GM23338 (cell line): ENCODE data around the gene TCP11L1. TPM values are rescaled to one million over a fixed set of nuclear protein-coding genes. Genes with fewer than 3 reads are reported as not detected.

ENCODE experiments used
- ATAC-seq: fragments of 200-7000 bp; cut with Tn5 transposase; 3 replicates; pipeline ENCODE4 v1.9.1; 2020
- DNase-seq: peaks from one replicate; pipeline ENCODE4 v3.0.0-alpha.2; 2015; ENCODE audit warnings: low spot score
- H2AFZ ChIP-seq: fragments of 200-600 bp; sonication (generic); 2 replicates; pipeline ENCODE4 v1.8.0; 2016; ENCODE audit warnings: antibody characterized with exemption, mild to moderate bottlenecking, moderate library complexity
- H3F3A ChIP-seq: fragments of 200-600 bp; sonication (generic); replicated peaks from 2 replicates; pipeline ENCODE4 v1.8.0; 2017; ENCODE audit warnings: antibody characterized with exemption, mixed run types, low read depth
- H3K27ac ChIP-seq: fragments of 200-600 bp; sonication (generic); 2 replicates; pipeline ENCODE4 v1.6.1; 2016; ENCODE audit warnings: low read depth
- H3K27me3 ChIP-seq: fragments of 200-600 bp; sonication (generic); 2 replicates; pipeline ENCODE4 v1.8.0; 2016; ENCODE audit warnings: mild to moderate bottlenecking, mixed run types, moderate library complexity; ENCODE audit not compliant: insufficient read depth
- H3K36me3 ChIP-seq: fragments of 200-600 bp; sonication (generic); 2 replicates; pipeline ENCODE4 v1.8.0; 2016; ENCODE audit warnings: mild to moderate bottlenecking; ENCODE audit not compliant: insufficient read depth
- H3K4me1 ChIP-seq: fragments of 200-600 bp; sonication (generic); 2 replicates; pipeline ENCODE4 v1.8.0; 2016; ENCODE audit warnings: mild to moderate bottlenecking, moderate library complexity; ENCODE audit not compliant: insufficient read depth
- H3K4me2 ChIP-seq: fragments of 200-600 bp; sonication (generic); 2 replicates; pipeline ENCODE4 v1.7.1; 2017; ENCODE audit warnings: mixed run types
- H3K4me3 ChIP-seq: fragments of 200-600 bp; sonication (generic); 2 replicates; pipeline ENCODE4 v1.6.1; 2016; ENCODE audit warnings: mixed run types
- H3K79me2 ChIP-seq: fragments of 200-600 bp; sonication (generic); replicated peaks from 2 replicates; pipeline ENCODE4 v1.8.0; 2017; ENCODE audit warnings: mild to moderate bottlenecking; ENCODE audit not compliant: insufficient read depth
- H3K9me2 ChIP-seq: fragments of 200-600 bp; sonication (generic); 2 replicates; pipeline ENCODE4 v1.8.0; 2017; ENCODE audit not compliant: insufficient read depth
- H4K20me1 ChIP-seq: fragments of 200-600 bp; sonication (generic); replicated peaks from 2 replicates; pipeline ENCODE4 v1.8.0; 2017; ENCODE audit warnings: mild to moderate bottlenecking; ENCODE audit not compliant: insufficient read depth
- H3K27ac Mint-ChIP-seq: 2 replicates; pipeline ENCODE4 v1.8.0; 2020; ENCODE audit warnings: inconsistent platforms, mild to moderate bottlenecking, moderate library complexity, mixed read lengths
- H3K27me3 Mint-ChIP-seq: 3 replicates; pipeline ENCODE4 v1.8.0; 2022; ENCODE audit warnings: low read depth, mild to moderate bottlenecking, moderate library complexity, mixed read lengths, inconsistent platforms; ENCODE audit not compliant: insufficient read depth, poor library complexity
- H3K36me3 Mint-ChIP-seq: 3 replicates; pipeline ENCODE4 v1.8.0; 2021; ENCODE audit warnings: low read depth, mild to moderate bottlenecking, inconsistent platforms, moderate library complexity, mixed read lengths
- H3K4me1 Mint-ChIP-seq: 3 replicates; pipeline ENCODE4 v1.8.0; 2020; ENCODE audit warnings: mild to moderate bottlenecking, inconsistent platforms, mixed read lengths
- H3K4me3 Mint-ChIP-seq: 3 replicates; pipeline ENCODE4 v1.8.0; 2021; ENCODE audit warnings: moderate library complexity, mild to moderate bottlenecking, inconsistent platforms, mixed read lengths
- H3K9me3 Mint-ChIP-seq: 3 replicates; pipeline ENCODE4 v1.8.0; 2020; ENCODE audit warnings: moderate library complexity, mild to moderate bottlenecking, inconsistent platforms, mixed read lengths
- CREB1 ChIP-seq: fragments of 250-450 bp; sonication (Bioruptor Pico); IDR thresholded peaks from 2 replicates; pipeline ENCODE4 v1.5.0; 2020; ENCODE audit warnings: low read depth, mild to moderate bottlenecking, moderate library complexity
- CTCF ChIP-seq, 2 experiments: fragments of 200-600 bp in 1 of 2; sonication (generic) in 1 of 2; conservative IDR thresholded peaks; 2 replicates each; pipeline versions ENCODE4 v1.5.1 to v1.6.1; 2016 to 2017; ENCODE audit warnings: antibody characterized with exemption in 2 of 2, low read depth in 2 of 2, mild to moderate bottlenecking in 2 of 2, moderate library complexity in 1 of 2
- ETS1 ChIP-seq: IDR thresholded peaks from 2 replicates; pipeline ENCODE4 v1.6.1; 2016; ENCODE audit warnings: antibody characterized with exemption
- EZH2phosphoT487 ChIP-seq: fragments of 200-600 bp; sonication (generic); IDR thresholded peaks from one replicate; pipeline ENCODE4 v1.8.1; 2018; ENCODE audit warnings: antibody characterized with exemption; ENCODE audit not compliant: unreplicated experiment
- JUNB ChIP-seq: IDR thresholded peaks from one replicate; pipeline ENCODE4 v1.6.1; 2016; ENCODE audit warnings: antibody characterized with exemption; ENCODE audit not compliant: unreplicated experiment
- NANOG ChIP-seq: IDR thresholded peaks from 2 replicates; pipeline ENCODE4 v1.6.1; 2016; ENCODE audit warnings: antibody characterized with exemption, borderline replicate concordance
- REST ChIP-seq: IDR thresholded peaks from one replicate; pipeline ENCODE4 v1.6.1; 2018; ENCODE audit warnings: antibody characterized with exemption; ENCODE audit not compliant: unreplicated experiment
- STAT1 ChIP-seq: IDR thresholded peaks from one replicate; pipeline ENCODE4 v1.6.1; 2016; ENCODE audit warnings: antibody characterized with exemption; ENCODE audit not compliant: unreplicated experiment
- ZNF331 ChIP-seq: fragments of 250-450 bp; sonication (Bioruptor Pico); IDR thresholded peaks from 2 replicates; pipeline ENCODE4 v1.5.0; 2020; ENCODE audit warnings: low read depth, mild to moderate bottlenecking, moderate library complexity
- ZNF462 ChIP-seq: fragments of 250-450 bp; sonication (Bioruptor Pico); IDR thresholded peaks from 2 replicates; pipeline ENCODE4 v1.5.0; 2020; ENCODE audit warnings: mild to moderate bottlenecking, moderate library complexity
- polyA plus RNA-seq: library from polyadenylated mRNA; unstranded; fragments of >200 nt; fragmentation: Nextera tagmentation; extraction: Ambion mirVana; gene quantifications from 2 replicates; pipeline ENCODE4 v1.2.1, GENCODE V29; 2016
- total RNA-seq: library from RNA; depleted of rRNA; stranded (reverse); fragments of >200 nt; shearing (Covaris generic); gene quantifications from 2 replicates; pipeline ENCODE4 v1.2.3, GENCODE V29; 2014

TCP11L1 gene
- total and polyA plus RNA-seq, 2 experiments from 2014 or later = 5.0 to 39.0 TPM

GRCh38 chr11:33086017-33086416 lies 46.6 kb downstream of the TCP11L1 start:
- Histone ChIP-seq H3K4me3 (no peak overlapping the region), H3K27ac (no peak overlapping the region), H3K4me1 (no peaks in the 10 kb centered on the region), H3K79me2 (no peaks in the 10 kb centered on the region), H3K36me3 (peaks cover 22% of the 10 kb centered on the region), H3F3A (no peaks in the 10 kb centered on the region), H3K27me3 (no peaks in the 10 kb centered on the region), H3K9me2 (no peaks in the 10 kb centered on the region), H4K20me1 (no peaks in the 10 kb centered on the region), H3K4me2 (no peak overlapping the region), H2AFZ (no peak overlapping the region)
- TF ChIP-seq ZNF331 (CRISPR knock-in tag) (no peak), NANOG (no peak)
- no peaks in the 10 kb centered on the region for H3K9me3 Mint-ChIP-seq
- H3K4me1 Mint-ChIP-seq = no peaks in the 10 kb centered on the region
- H3K4me3 Mint-ChIP-seq = no peak overlapping the region
- H3K36me3 Mint-ChIP-seq = peaks cover 30% of the 10 kb centered on the region
- no peak for ATAC-seq
- peaks cover 2% of the 10 kb centered on the region for H3K27me3 Mint-ChIP-seq
- DNase-seq = no peak
- no peak overlapping the region for H3K27ac Mint-ChIP-seq

GRCh38 chr11:33089776-33090175 lies 50.4 kb downstream of the TCP11L1 start:
- Histone ChIP-seq H3K4me1 (no peaks in the 10 kb centered on the region; the same call in 1 of the 2 replicates), H3K4me2 (no peak overlapping the region), H4K20me1 (no peaks in the 10 kb centered on the region), H3F3A (no peaks in the 10 kb centered on the region), H2AFZ (no peak overlapping the region), H3K36me3 (peaks cover 21% of the 10 kb centered on the region), H3K27me3 (no peaks in the 10 kb centered on the region), H3K4me3 (no peak overlapping the region), H3K27ac (no peak overlapping the region), H3K79me2 (no peaks in the 10 kb centered on the region), H3K9me2 (no peaks in the 10 kb centered on the region)
- Mint-ChIP-seq H3K27me3 (no peaks in the 10 kb centered on the region), H3K27ac (no peak overlapping the region), H3K4me3 (no peak overlapping the region), H3K9me3 (no peaks in the 10 kb centered on the region; the same call in 2 of the 3 replicates), H3K4me1 (peaks cover 9% of the 10 kb centered on the region; the same call in 2 of the 3 replicates), H3K36me3 (peaks cover 19% of the 10 kb centered on the region; the same call in 2 of the 3 replicates)
- ATAC-seq (no peak), DNase-seq (no peak)
- no peak for TF ChIP-seq EZH2phosphoT487
- no peak for TF ChIP-seq ETS1
- no peak for TF ChIP-seq REST
- no peak for TF ChIP-seq STAT1
- TF ChIP-seq CTCF (conservative IDR thresholded peaks at IDR 0.05; ENCODE audit: low read depth in 2 of 2) = no peak; a peak in 1 of 4 replicates
- no peak for TF ChIP-seq JUNB
- TF ChIP-seq ZNF462 (CRISPR knock-in tag) = no peak
- TF ChIP-seq CREB1 (CRISPR knock-in tag) = no peak
